ENCODE measurements around the gene TMEM203. TPM values are rescaled to one million over a fixed set of nuclear protein-coding genes. Genes with fewer than 3 reads are reported as not detected.
A peak's percentile ranks its signal among the peaks of the same experiment; 100 is the strongest.

TMEM203 gene
- total and polyA plus RNA-seq, 2 of the 13 experiments (the other 11 are each of a cell fraction or from before 2014, with no cell fraction given) = 23.4 to 36.7 TPM

DNA sequence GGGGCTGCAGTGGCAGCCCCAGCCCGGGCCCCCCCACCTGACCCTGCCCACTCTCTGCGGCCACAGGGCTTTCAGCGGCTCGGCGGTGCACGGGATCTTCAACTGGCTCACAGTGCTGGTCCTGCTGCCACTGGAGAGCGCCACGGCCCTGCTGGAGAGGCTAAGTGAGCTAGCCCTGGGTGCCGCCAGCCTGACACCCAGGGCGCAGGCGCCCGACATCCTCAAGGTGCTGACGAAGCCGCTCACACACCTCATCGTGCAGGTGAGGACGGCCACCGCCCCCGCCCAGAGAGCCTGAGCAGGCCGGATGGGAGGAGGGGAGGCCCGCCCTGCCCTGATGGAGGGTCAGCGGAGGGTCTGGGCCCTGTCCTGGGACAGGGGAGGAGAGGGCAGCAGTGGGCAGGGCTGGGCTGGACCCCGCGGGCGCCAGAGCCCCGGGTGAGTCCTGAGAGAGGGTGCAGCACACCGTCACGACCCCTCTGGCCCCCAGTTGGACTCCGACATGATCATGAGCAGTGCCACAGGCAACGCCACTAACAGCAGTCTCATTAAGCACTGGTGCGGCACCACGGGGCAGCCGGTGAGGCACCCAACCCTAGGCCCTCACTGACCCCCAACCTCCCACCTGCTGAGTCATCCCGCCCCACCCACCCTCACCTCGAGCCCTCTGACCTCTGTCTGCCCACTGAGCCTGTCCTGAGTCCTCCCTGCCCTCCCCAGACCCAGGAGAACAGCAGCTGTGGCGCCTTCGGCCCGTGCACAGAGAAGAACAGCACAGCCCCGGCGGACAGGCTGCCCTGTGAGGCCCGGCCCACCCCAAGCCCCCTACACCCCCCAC is 27.9 kb upstream of the TMEM203 start:
- WGBS (ENCODE audit: low lambda C conversion rate) = no CpG with 5 or more reads among the region's 40 CpGs
- FAIRE-seq = no peak
- Histone ChIP-seq H3K9ac (ENCODE audit: insufficient read depth, low read depth, low read length) (no peak overlapping the region), H2AFZ (ENCODE audit: low read length) (no peak overlapping the region), H3K27ac (ENCODE audit: extremely low read length, insufficient read depth, low read length) (no peak overlapping the region), H3K9me3 (ENCODE audit: low read length) (no peaks in the 10 kb centered on the region), H3K4me3 (replicated peaks in 1 of 3; ENCODE audit: insufficient read depth in 1 of 3, low read depth in 2 of 3, low read length in 3 of 3) (peak overlapping the region in 2 of 3 experiments; percentile 39 to 67; a peak in 3 of 6 replicates), H3K4me1 (ENCODE audit: insufficient read depth, low read length) (peaks cover 67% of the 10 kb centered on the region), H3K36me3 (replicated peaks in 1 of 2; ENCODE audit: control insufficient read depth in 1 of 2, insufficient read depth in 2 of 2, low read length in 2 of 2) (no peaks in the 10 kb centered on the region), H3K4me2 (ENCODE audit: low read depth, low read length) (peak overlapping the region; percentile 25; the same call in 1 of the 2 replicates), H3K27me3 (ENCODE audit: control insufficient read depth in 1 of 2, insufficient read depth in 2 of 2, low read length in 2 of 2) (no peaks in the 10 kb centered on the region), H4K20me1 (ENCODE audit: insufficient read depth, low read length) (no peaks in the 10 kb centered on the region), H3K79me2 (ENCODE audit: insufficient read depth, low read length) (peaks cover 8% of the 10 kb centered on the region)
- no peak for DNase-seq (ENCODE audit: low spot score)
- in situ Hi-C loops (cut with HindIII; ENCODE audit: extremely low pct_ligation_motif_present, low pct_unique_long_range_greater_than_20kb) (no loop called here), intact Hi-C loops (cut with micrococcal nuclease; ENCODE audit: unreplicated experiment) (no loop called here)
- no peak for ATAC-seq
- no TSS peak for BruUV-seq (replicated peaks)
- peak; percentile 58; the same call in 1 of the 2 replicates for TF ChIP-seq ZBTB38 (CRISPR knock-in tag; IDR thresholded peaks at IDR 0.05)
- peak; percentile 29 for TF ChIP-seq AGO2 (optimal IDR thresholded peaks at IDR 0.05; ENCODE audit: low read depth, low read length)
- TF ChIP-seq DBP (CRISPR knock-in tag; IDR thresholded peaks at IDR 0.05; ENCODE audit: not compliant biosample characterization) = no peak
- TF ChIP-seq RXRA (CRISPR knock-in tag; IDR thresholded peaks at IDR 0.05) = no peak
- no peak for TF ChIP-seq ZMYM3 (CRISPR knock-in tag; IDR thresholded peaks at IDR 0.05)
- TF ChIP-seq HNRNPL (IDR thresholded peaks at IDR 0.05; ENCODE audit: low read depth, low read length) = 0 out of 2 replicates have a peak, but pooled peaks have one; percentile 36
- TF ChIP-seq SP140L (CRISPR knock-in tag; IDR thresholded peaks at IDR 0.05; ENCODE audit: borderline replicate concordance) = no peak
- TF ChIP-seq TRIM24 (CRISPR knock-in tag; IDR thresholded peaks at IDR 0.05) = no peak
- no peak for TF ChIP-seq ZNF280B (CRISPR knock-in tag; IDR thresholded peaks at IDR 0.05; ENCODE audit: borderline replicate concordance)
- peak; percentile 90 for TF ChIP-seq ZBTB33 (CRISPR knock-in tag; IDR thresholded peaks at IDR 0.05)
- TF ChIP-seq, protein P1, sequence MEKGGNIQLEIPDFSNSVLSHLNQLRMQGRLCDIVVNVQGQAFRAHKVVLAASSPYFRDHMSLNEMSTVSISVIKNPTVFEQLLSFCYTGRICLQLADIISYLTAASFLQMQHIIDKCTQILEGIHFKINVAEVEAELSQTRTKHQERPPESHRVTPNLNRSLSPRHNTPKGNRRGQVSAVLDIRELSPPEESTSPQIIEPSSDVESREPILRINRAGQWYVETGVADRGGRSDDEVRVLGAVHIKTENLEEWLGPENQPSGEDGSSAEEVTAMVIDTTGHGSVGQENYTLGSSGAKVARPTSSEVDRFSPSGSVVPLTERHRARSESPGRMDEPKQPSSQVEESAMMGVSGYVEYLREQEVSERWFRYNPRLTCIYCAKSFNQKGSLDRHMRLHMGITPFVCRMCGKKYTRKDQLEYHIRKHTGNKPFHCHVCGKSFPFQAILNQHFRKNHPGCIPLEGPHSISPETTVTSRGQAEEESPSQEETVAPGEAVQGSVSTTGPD (CRISPR knock-in tag; IDR thresholded peaks at IDR 0.05) = no peak
- no peak for TF ChIP-seq SAP130 (CRISPR knock-in tag; IDR thresholded peaks at IDR 0.05; ENCODE audit: low read depth)
- TF ChIP-seq TAF1 (CRISPR knock-in tag; IDR thresholded peaks at IDR 0.05) = 0 out of 2 replicates have a peak, but pooled peaks have one; percentile 6
- TF ChIP-seq, protein P2, sequence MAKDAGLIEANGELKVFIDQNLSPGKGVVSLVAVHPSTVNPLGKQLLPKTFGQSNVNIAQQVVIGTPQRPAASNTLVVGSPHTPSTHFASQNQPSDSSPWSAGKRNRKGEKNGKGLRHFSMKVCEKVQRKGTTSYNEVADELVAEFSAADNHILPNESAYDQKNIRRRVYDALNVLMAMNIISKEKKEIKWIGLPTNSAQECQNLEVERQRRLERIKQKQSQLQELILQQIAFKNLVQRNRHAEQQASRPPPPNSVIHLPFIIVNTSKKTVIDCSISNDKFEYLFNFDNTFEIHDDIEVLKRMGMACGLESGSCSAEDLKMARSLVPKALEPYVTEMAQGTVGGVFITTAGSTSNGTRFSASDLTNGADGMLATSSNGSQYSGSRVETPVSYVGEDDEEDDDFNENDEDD (CRISPR knock-in tag; IDR thresholded peaks at IDR 0.05; ENCODE audit: borderline replicate concordance) = no peak
- no peak for TF ChIP-seq THAP11 (CRISPR knock-in tag; IDR thresholded peaks at IDR 0.05)
- POLR2A ChIA-PET = interaction anchor here (1.0 to 4.1 kb wide), 4 partner anchors 9 to 43 kb away, joined by 3 to 45 read pairs (median 16); partner anchors contain the start of genes CYSRT1, NELFB and RNF208
- CTCF ChIA-PET (ENCODE audit: low intra/inter-chr PET ratio, low total read pairs) = no interaction called here
